Peyer's patch (tissue), 4 donors: ENCODE measurements around the gene IL17RB.

ENCODE experiments used
- CTCF ChIP-seq, 6 experiments: fragments of 450-650 bp in 4 of 6; fragments of 200-600 bp in 2 of 6; sonication (generic) in 1 of 6; IDR thresholded peaks; one replicate each; pipeline ENCODE4 v1.5.1; 2017 to 2019; ENCODE audit warnings: antibody characterized with exemption in 6 of 6, mild to moderate bottlenecking in 3 of 6, moderate library complexity in 1 of 6
- POLR2A ChIP-seq, 2 donors: fragments of 450-650 bp; IDR thresholded peaks; one replicate each; pipeline ENCODE4 v1.5.1; 2017; ENCODE audit warnings: antibody characterized with exemption in 2 of 2, mild to moderate bottlenecking in 2 of 2, moderate library complexity in 2 of 2

GRCh38 chr3:53811143-53811927 is 35.0 kb upstream of the IL17RB start:
- TF ChIP-seq CTCF (IDR thresholded peaks at IDR 0.05) (no peak), POLR2A (IDR thresholded peaks at IDR 0.05) (no peak)
